GM19455 (cell line): ENCODE results near the gene S100PBP.

Source experiments
- ATAC-seq: cut with Tn5 transposase; IDR thresholded peaks from one replicate; pipeline ENCODE4 v1.9.1; 2021; ENCODE audit not compliant: unreplicated experiment

Gene S100PBP

GRCh38 chr1:32868806-32869455 is 51.5 kb downstream of the S100PBP start:
- no peak for ATAC-seq

- no peak for ATAC-seq
These were observed 52.6 kb downstream of the S100PBP start for GRCh38 chr1:32869923-32870614.

- ATAC-seq, result no peak
These were observed 53.3 kb downstream of the S100PBP start, which contains the start of gene FNDC5 for GRCh38 chr1:32870615-32871363. Gene FNDC5 (minus strand): TSS chr1:32870912.

- ATAC-seq, result no peak
These were observed 54.1 kb downstream of the S100PBP start for GRCh38 chr1:32871364-32872191.

- ATAC-seq, result no peak
These were observed 54.7 kb downstream of the S100PBP start for GRCh38 chr1:32872192-32872460.

- no peak for ATAC-seq
These were observed 56.0 kb downstream of the S100PBP start for GRCh38 chr1:32873484-32873883.

- ATAC-seq, result no peak
These were observed 57.7 kb downstream of the S100PBP start for GRCh38 chr1:32874860-32875752.

- no peak for ATAC-seq
These were observed 59.1 kb downstream of the S100PBP start for GRCh38 chr1:32876341-32877210.

GRCh38 chr1:32877211-32878110 is 60.0 kb downstream of the S100PBP start:
- ATAC-seq, result no peak

- no peak for ATAC-seq
These were observed 60.7 kb downstream of the S100PBP start for GRCh38 chr1:32878183-32878582.

GRCh38 chr1:32878637-32879041 is 61.2 kb downstream of the S100PBP start:
- no peak for ATAC-seq

- ATAC-seq, result no peak
These were observed 63.8 kb downstream of the S100PBP start for GRCh38 chr1:32881291-32881690.

- no peak for ATAC-seq
These were observed 64.7 kb downstream of the S100PBP start for GRCh38 chr1:32881871-32882850.

GRCh38 chr1:32883338-32884031 is 66.0 kb downstream of the S100PBP start:
- no peak for ATAC-seq

- no peak for ATAC-seq
These were observed 66.5 kb downstream of the S100PBP start for GRCh38 chr1:32884032-32884372.

- no peak for ATAC-seq
These were observed 67.3 kb downstream of the S100PBP start for GRCh38 chr1:32884726-32885125.

- no peak for ATAC-seq
These were observed 68.2 kb downstream of the S100PBP start for GRCh38 chr1:32885676-32886003.
